Fibroblast of skin of right biceps (primary cell): Measurements from ENCODE around the gene RUNX3.
"Not testable (repeated sequence)": the region's sequence is repeated elsewhere in the genome, so short reads cannot be mapped to it uniquely, and the experiment has no call there.

ENCODE experiments used
- DNase-seq: peaks from one replicate; pipeline ENCODE4 v3.0.0-alpha.2; 2013

The RUNX3 gene

GRCh38 chr1:24912376-24913273 lies 17.5 kb downstream of the RUNX3 start:
- DNase-seq: no peak

GRCh38 chr1:24911651-24912155 lies 18.4 kb downstream of the RUNX3 start:
- no peak for DNase-seq

GRCh38 chr1:24910751-24911650 lies 19.1 kb downstream of the RUNX3 start:
- DNase-seq: peak; percentile 49

- no peak for DNase-seq
Measured at GRCh38 chr1:24910210-24910609, 19.9 kb downstream of the RUNX3 start.

DNA sequence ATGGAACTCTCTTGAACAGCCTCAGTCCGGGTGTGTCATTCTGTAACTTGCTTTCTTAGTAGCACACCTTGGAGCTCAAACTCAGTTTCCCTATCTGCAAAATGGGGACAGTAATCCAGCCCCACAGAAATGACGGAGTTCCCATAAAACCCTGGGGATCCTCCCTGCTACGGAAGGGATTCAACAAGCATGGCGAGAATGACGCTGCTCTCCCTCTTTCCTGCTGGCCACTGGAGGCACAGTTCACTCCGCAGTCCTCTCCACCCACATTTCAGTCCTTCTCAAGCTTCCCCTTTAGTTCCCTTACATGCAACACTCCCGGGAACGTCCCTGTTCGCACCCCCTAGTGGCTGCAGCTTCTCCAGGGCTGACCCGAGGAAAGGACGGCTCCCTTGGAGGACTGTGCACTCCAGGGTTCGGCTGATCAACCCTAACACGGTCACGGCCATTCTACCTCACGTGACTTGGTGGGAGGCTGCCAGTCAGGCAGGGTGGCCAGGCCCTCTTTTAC lies 20.6 kb downstream of the RUNX3 start:
- DNase-seq: peak; percentile 55

DNA sequence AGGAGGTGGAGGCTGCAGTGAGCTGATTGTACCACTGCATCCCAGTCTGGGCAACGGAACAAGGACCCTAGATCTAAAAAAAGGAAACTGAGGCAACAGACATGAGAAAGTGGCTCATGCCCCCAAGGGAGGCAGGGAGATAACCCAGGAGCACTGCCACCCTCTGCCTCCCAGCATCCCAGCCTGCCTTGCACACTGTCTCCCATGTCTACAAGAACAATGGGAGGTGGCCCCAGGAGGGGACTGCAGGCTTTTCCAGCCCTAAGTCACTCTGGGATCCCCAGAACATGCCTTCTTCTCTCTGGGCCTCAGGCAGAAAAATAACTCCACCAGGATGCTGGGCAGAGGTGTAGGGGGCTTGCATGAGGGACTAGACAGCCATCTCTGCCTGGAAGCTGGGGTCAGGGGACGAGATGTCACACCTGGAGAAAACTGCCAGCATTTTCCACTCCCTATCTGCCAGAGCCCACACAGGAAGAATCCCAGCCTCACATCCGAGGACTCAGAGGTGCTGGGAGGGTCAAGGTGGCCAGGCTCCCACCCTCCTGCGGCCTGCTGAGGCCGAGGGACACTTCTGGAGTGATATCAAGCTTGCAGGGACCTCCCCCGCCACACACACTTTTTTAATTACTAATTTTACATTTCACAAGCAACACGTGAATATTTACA lies 21.4 kb downstream of the RUNX3 start:
- no peak for DNase-seq

- DNase-seq: not testable (repeated sequence)
Measured at GRCh38 chr1:24907587-24908294, 22.3 kb downstream of the RUNX3 start.

GRCh38 chr1:24906760-24907490 lies 23.2 kb downstream of the RUNX3 start:
- DNase-seq: no peak

GRCh38 chr1:24905979-24906720 lies 23.9 kb downstream of the RUNX3 start:
- DNase-seq: no peak

- no peak for DNase-seq
Measured at GRCh38 chr1:24905355-24905978, 24.6 kb downstream of the RUNX3 start.

- no peak for DNase-seq
Measured at GRCh38 chr1:24904731-24905354, 25.2 kb downstream of the RUNX3 start.

GRCh38 chr1:24903955-24904730 lies 25.9 kb downstream of the RUNX3 start:
- DNase-seq: no peak

- no peak for DNase-seq
Measured at GRCh38 chr1:24903560-24903954, 26.5 kb downstream of the RUNX3 start.

DNA sequence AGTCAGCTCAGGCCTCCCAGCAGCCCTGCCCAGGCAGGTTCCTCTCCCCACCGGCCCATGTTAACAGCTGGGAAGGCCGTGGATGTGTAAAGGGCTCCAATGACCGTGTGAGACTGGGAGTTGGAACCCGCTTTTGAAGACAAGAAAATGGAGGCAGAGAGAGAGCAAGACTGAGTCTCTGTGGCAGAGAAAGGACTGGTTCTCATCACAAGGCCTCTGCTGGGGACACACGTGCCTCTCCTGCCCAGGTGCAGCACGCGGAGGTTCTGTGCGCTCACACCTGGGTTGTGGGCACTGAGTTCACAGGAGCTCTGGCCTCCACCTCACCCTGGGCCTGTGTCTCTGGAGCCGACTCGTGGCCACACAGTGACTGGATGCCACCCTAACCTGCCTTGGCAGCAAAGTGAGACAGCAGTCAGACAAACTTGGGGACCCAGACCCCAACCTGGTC lies 27.0 kb downstream of the RUNX3 start:
- DNase-seq: no peak

DNA sequence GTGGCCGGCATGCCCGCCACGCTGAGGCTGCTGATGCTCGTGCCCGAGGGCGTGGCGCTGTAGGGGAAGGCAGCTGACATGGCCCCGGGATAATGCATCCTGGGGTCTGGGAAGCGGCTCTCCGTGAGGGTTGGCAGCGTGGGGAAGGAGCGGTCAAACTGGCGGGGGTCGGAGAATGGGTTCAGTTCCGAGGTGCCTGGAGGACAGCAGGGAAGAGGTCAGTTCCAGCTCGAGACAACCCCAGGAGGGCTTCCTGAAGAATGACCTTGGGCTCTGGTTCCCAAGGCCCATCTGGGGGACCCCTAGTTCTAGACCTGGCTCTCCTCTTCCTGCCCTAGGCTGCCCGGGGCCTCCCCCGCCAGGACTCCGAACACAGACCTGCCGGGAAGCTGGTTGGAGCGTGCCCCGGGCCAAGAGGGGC lies 27.6 kb downstream of the RUNX3 start:
- DNase-seq: no peak

GRCh38 chr1:24901791-24902470 lies 28.1 kb downstream of the RUNX3 start:
- no peak for DNase-seq

- no peak for DNase-seq
Measured at GRCh38 chr1:24900985-24901781, 28.9 kb downstream of the RUNX3 start.
